ENCODE data around the gene KCNQ5. TPM values are rescaled to one million over a fixed set of nuclear protein-coding genes. Genes with fewer than 3 reads are reported as not detected.

Gene KCNQ5
- total RNA-seq, 1 experiment from 2014 or later: 17.8 TPM

DNA sequence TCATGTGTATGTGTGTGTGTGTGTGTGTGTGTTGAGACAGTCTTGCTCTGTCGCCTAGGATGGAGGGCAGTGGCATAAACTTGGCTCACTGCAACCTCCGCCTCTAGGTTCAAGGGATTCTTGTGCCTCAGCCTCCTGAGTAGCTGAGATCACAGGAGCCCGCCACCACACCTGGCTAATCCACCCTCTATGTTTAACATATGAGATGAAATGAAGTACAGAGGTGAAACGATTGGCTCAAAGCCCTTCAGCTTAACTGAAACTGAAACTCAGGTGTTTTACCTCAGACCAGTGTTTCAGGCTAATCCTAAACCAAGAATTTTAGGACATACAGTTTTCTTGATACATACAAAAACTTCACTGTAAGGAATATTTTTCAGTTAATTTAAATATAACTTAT, 167.3 kb downstream of the KCNQ5 start:
- H3K9me3 ChIP-seq (ENCODE audit: low read depth, low read length, poor library complexity, severe bottlenecking): no peaks in the 10 kb centered on the region
- H3K4me3 ChIP-seq (ENCODE audit: low read depth, low read length, poor library complexity, severe bottlenecking): no peak overlapping the region
- DNase-seq (ENCODE audit: low spot score): no peak
- ChIA-PET POLR2A (ENCODE audit: low non-redundant PET) (no interaction called here), CTCF (no interaction called here)
- no peak overlapping the region for H3K27ac ChIP-seq (ENCODE audit: low read depth, low read length, poor library complexity, severe bottlenecking)
- H3K36me3 ChIP-seq (ENCODE audit: insufficient read depth, low read length, poor library complexity, severe bottlenecking): no peaks in the 10 kb centered on the region
- intact Hi-C loops (cut with micrococcal nuclease; ENCODE audit: unreplicated experiment): no loop called here
- TF ChIP-seq EZH2 (IDR thresholded peaks at IDR 0.05; ENCODE audit: borderline replicate concordance, low read depth, low read length, poor library complexity, severe bottlenecking): no peak
- TF ChIP-seq, protein P1, sequence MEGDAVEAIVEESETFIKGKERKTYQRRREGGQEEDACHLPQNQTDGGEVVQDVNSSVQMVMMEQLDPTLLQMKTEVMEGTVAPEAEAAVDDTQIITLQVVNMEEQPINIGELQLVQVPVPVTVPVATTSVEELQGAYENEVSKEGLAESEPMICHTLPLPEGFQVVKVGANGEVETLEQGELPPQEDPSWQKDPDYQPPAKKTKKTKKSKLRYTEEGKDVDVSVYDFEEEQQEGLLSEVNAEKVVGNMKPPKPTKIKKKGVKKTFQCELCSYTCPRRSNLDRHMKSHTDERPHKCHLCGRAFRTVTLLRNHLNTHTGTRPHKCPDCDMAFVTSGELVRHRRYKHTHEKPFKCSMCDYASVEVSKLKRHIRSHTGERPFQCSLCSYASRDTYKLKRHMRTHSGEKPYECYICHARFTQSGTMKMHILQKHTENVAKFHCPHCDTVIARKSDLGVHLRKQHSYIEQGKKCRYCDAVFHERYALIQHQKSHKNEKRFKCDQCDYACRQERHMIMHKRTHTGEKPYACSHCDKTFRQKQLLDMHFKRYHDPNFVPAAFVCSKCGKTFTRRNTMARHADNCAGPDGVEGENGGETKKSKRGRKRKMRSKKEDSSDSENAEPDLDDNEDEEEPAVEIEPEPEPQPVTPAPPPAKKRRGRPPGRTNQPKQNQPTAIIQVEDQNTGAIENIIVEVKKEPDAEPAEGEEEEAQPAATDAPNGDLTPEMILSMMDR (conservative IDR thresholded peaks at IDR 0.05; ENCODE audit: low read depth, low read length): no peak
- H3K27me3 ChIP-seq (replicated peaks; ENCODE audit: insufficient read depth, low read depth, low read length, poor library complexity): no peaks in the 10 kb centered on the region
- BruUV-seq (replicated peaks): no TSS peak
- H3K4me1 ChIP-seq (ENCODE audit: insufficient read depth, low read length, poor library complexity, severe bottlenecking): peaks cover 32% of the 10 kb centered on the region

DNA sequence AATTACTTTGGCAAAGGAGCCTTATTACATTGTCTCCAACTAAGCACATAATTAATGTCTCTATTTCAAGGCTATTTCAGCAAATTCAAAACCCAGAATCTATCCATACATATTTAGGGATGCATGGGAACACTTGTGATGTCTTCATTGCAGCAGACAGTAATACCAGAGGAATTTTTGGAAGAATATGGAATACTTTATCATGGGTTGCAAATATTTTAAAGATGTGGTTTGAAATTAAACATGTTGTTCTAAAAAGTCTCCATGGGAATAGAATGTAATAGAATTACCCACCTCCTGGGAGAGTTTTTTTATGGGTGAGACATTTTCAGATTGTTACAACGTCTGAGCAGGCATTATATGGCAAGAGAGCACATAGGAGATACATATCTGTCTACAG, 170.8 kb downstream of the KCNQ5 start:
- no peaks in the 10 kb centered on the region for H3K27me3 ChIP-seq (replicated peaks; ENCODE audit: insufficient read depth, low read depth, low read length, poor library complexity)
- H3K36me3 ChIP-seq (ENCODE audit: insufficient read depth, low read length, poor library complexity, severe bottlenecking): no peaks in the 10 kb centered on the region
- ChIA-PET CTCF (no interaction called here), POLR2A (ENCODE audit: low non-redundant PET) (no interaction called here)
- no TSS peak for BruUV-seq (replicated peaks)
- no peak overlapping the region for H3K4me3 ChIP-seq (ENCODE audit: low read depth, low read length, poor library complexity, severe bottlenecking)
- peaks cover 32% of the 10 kb centered on the region for H3K4me1 ChIP-seq (ENCODE audit: insufficient read depth, low read length, poor library complexity, severe bottlenecking)
- H3K9me3 ChIP-seq (ENCODE audit: low read depth, low read length, poor library complexity, severe bottlenecking): no peaks in the 10 kb centered on the region
- intact Hi-C loops (cut with micrococcal nuclease; ENCODE audit: unreplicated experiment): no loop called here
- DNase-seq (ENCODE audit: low spot score): no peak
- no peak for TF ChIP-seq EZH2 (IDR thresholded peaks at IDR 0.05; ENCODE audit: borderline replicate concordance, low read depth, low read length, poor library complexity, severe bottlenecking)
- TF ChIP-seq, protein P1 (conservative IDR thresholded peaks at IDR 0.05; ENCODE audit: low read depth, low read length): no peak
- no peak overlapping the region for H3K27ac ChIP-seq (ENCODE audit: low read depth, low read length, poor library complexity, severe bottlenecking)

DNA sequence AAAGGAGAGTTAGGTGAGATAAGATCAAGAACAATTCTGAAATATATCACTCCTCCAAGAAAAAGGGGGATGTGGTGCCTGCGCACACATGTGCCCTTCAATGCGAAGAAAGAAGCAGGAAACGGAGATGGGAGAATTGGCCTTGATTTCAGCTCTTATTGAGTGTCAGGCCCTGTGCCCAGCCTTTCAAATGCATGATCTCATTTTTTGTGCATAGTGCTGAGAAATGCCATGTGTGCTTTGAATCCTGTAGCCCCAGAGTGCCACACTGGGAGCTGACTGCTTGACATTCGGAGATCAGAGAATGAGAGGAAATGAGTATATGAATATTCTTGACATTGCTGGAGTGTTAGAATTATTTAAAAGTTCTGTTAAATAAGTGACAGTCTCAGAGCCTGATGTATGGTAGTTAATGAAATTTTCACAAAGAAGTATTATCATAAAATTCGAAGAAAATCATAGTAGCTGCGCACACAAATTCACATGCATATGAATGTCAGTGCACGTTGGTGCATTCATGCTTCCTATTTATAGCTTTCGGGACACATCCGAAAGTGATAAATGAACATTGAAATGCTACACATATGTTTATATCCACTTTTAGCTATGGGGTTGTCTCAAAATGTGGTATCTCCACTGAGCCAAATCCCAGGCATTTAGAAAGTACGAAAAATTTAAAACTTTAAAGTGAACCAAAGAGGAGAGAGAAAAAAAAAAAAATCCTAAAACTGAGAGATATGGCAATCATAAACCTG, 172.0 kb downstream of the KCNQ5 start:
- BruUV-seq (replicated peaks): no TSS peak
- intact Hi-C loops (cut with micrococcal nuclease; ENCODE audit: unreplicated experiment): no loop called here
- ChIA-PET CTCF (no interaction called here), POLR2A (ENCODE audit: low non-redundant PET) (no interaction called here)
- Histone ChIP-seq H3K36me3 (ENCODE audit: insufficient read depth, low read length, poor library complexity, severe bottlenecking) (no peaks in the 10 kb centered on the region), H3K4me3 (ENCODE audit: low read depth, low read length, poor library complexity, severe bottlenecking) (no peak overlapping the region), H3K27ac (ENCODE audit: low read depth, low read length, poor library complexity, severe bottlenecking) (no peak overlapping the region), H3K27me3 (replicated peaks; ENCODE audit: insufficient read depth, low read depth, low read length, poor library complexity) (no peaks in the 10 kb centered on the region), H3K4me1 (ENCODE audit: insufficient read depth, low read length, poor library complexity, severe bottlenecking) (peaks cover 28% of the 10 kb centered on the region), H3K9me3 (ENCODE audit: low read depth, low read length, poor library complexity, severe bottlenecking) (no peaks in the 10 kb centered on the region)
- no peak for TF ChIP-seq EZH2 (IDR thresholded peaks at IDR 0.05; ENCODE audit: borderline replicate concordance, low read depth, low read length, poor library complexity, severe bottlenecking)
- TF ChIP-seq, protein P1 (conservative IDR thresholded peaks at IDR 0.05; ENCODE audit: low read depth, low read length): no peak
- no peak for DNase-seq (ENCODE audit: low spot score)
